Activated naive CD4-positive, alpha-beta T cell treated with anti-CD3 and anti-CD28 coated beads, Interleukin-2, amount 50 U/mL, for 24 hours (primary cell): ENCODE results near the gene SCIN.
A peak's percentile ranks its signal among the peaks of the same experiment; 100 is the strongest.
"Not testable (repeated sequence)": the region's sequence is repeated elsewhere in the genome, so short reads cannot be mapped to it uniquely, and the experiment has no call there.

Experiments
- H3K27ac Mint-ChIP-seq: one replicate; pipeline ENCODE4 v1.8.0; 2021; ENCODE audit warnings: mild to moderate bottlenecking, mixed read lengths
- H3K27me3 Mint-ChIP-seq: one replicate; pipeline ENCODE4 v1.8.0; 2021; ENCODE audit warnings: mixed read lengths
- H3K36me3 Mint-ChIP-seq: one replicate; pipeline ENCODE4 v1.8.0; 2021; ENCODE audit warnings: mixed read lengths
- H3K4me1 Mint-ChIP-seq: one replicate; pipeline ENCODE4 v1.8.0; 2021; ENCODE audit warnings: mixed read lengths
- H3K4me3 Mint-ChIP-seq: one replicate; pipeline ENCODE4 v1.8.0; 2021; ENCODE audit warnings: mild to moderate bottlenecking, mixed read lengths
- H3K9me3 Mint-ChIP-seq: one replicate; pipeline ENCODE4 v1.8.0; 2021; ENCODE audit warnings: mixed read lengths

Gene SCIN

DNA sequence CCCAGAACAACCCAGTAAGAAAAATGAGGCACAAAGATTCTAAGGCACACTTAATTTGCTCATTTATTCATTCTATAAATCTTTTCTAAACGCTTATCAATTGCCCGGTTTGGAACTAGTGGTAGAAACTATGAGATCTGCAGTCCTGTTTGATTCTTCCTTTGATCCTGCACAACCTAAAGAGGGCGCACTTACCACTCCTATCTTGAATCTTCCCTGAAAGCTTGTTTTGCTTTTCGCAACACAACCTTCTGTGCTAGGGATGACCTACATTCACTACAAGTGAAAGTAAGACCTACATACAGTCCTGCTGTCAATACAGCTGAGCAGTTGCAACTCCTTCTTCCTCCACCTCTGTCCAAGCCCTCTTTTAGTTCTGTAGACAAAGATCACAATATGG lies 104.3 kb downstream of the SCIN start:
- H3K4me1 Mint-ChIP-seq = peaks cover 14% of the 10 kb centered on the region
- H3K4me3 Mint-ChIP-seq = no peak overlapping the region
- H3K36me3 Mint-ChIP-seq = no peaks in the 10 kb centered on the region
- H3K27me3 Mint-ChIP-seq = peaks cover 4% of the 10 kb centered on the region
- no peaks in the 10 kb centered on the region for H3K9me3 Mint-ChIP-seq
- H3K27ac Mint-ChIP-seq = no peak overlapping the region

DNA sequence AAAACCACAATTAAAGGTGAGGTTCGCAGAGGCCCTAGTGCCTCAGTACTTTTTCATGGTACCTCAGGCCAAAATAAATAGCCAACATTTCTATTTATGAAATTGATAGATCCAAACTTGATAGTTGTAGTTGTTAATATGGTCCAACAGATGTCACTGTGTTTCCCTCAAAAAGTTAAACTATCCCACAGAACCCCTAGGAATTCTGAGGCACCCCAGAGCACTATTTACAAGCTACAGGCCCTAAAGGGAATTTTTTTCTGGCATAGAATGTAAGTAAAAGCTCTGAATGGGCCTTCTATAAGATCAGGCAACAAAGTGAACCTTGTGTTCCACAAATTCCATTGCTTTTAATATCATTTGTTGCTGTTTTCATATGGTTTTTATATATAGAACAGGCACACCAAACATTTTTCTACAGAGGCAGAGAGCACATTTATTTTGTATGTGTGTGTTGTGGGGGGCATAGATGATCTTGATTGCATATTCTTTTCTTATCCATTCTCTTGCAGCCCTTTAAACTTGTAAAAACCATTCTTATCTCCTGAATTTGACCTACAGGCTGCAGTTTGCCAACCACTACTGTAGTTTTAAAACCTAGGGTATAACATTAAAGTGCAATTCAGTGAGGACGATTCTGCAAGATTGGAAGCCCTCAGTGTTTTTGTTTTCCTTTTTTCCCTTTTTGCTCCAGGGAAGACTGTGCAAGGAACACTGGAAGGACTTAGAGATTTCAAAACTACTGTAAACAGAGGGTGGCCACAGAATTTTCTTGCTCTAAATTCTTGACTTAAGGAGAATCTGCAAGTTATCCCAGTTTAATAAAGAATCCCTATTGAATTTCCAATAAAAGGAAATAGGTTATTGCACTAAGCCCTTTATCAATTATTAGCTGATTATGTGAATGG lies 113.4 kb downstream of the SCIN start:
- Mint-ChIP-seq H3K4me3 (no peak overlapping the region), H3K27ac (peak overlapping the region; percentile 26)

DNA sequence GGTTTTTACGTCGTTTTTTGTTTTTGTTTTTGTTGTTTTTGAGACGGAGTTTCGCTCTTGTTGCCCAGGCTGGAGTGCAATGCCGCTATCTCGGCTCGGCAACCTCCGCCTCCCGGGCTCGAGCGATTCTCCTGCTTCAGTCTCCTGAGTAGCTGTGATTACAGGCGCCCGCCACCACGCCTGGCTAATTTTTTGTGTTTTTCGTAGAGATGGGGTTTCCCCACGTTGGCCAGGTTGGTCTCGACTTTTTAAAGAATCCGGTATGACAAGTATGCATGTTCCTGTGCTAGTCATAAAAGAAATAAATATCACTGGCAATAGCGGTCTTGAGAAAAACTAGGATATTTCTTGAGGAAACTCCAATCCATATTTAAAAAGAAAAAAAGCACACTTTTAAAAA lies 114.2 kb downstream of the SCIN start:
- Mint-ChIP-seq H3K9me3 (no peaks in the 10 kb centered on the region), H3K27me3 (no peaks in the 10 kb centered on the region), H3K4me3 (no peak overlapping the region), H3K4me1 (peaks cover 32% of the 10 kb centered on the region), H3K27ac (no peak overlapping the region), H3K36me3 (peaks cover 2% of the 10 kb centered on the region)

More for the DNA sequence above, 113.4 kb downstream of the SCIN start:
- Mint-ChIP-seq H3K4me1 (peaks cover 24% of the 10 kb centered on the region), H3K36me3 (peaks cover 2% of the 10 kb centered on the region), H3K27me3 (no peaks in the 10 kb centered on the region), H3K9me3 (no peaks in the 10 kb centered on the region)

DNA sequence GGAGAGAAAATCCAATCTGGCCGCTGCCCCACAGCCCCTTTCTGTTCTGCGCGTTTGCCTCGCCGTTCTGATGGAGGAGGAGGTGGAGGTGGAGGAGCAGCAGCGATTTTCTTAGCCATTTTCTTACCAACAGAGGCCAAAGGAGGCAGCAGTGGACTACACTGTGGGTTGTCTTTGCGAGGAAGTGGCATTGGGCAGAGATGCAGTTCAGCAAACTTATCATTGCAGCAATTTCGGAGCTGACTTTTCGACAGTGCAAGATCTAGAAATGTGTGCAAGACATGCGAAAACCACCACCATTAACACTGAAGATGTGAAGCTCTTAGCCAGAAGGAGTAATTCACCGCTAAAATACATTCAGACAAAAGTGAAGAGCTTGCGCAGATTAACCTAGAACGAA lies 115.0 kb downstream of the SCIN start:
- H3K4me1 Mint-ChIP-seq = peaks cover 33% of the 10 kb centered on the region
- peak overlapping the region; percentile 79 for H3K4me3 Mint-ChIP-seq
- H3K27ac Mint-ChIP-seq = peak overlapping the region; percentile 85
- no peaks in the 10 kb centered on the region for H3K9me3 Mint-ChIP-seq
- no peaks in the 10 kb centered on the region for H3K27me3 Mint-ChIP-seq
- peaks cover 2% of the 10 kb centered on the region for H3K36me3 Mint-ChIP-seq

DNA sequence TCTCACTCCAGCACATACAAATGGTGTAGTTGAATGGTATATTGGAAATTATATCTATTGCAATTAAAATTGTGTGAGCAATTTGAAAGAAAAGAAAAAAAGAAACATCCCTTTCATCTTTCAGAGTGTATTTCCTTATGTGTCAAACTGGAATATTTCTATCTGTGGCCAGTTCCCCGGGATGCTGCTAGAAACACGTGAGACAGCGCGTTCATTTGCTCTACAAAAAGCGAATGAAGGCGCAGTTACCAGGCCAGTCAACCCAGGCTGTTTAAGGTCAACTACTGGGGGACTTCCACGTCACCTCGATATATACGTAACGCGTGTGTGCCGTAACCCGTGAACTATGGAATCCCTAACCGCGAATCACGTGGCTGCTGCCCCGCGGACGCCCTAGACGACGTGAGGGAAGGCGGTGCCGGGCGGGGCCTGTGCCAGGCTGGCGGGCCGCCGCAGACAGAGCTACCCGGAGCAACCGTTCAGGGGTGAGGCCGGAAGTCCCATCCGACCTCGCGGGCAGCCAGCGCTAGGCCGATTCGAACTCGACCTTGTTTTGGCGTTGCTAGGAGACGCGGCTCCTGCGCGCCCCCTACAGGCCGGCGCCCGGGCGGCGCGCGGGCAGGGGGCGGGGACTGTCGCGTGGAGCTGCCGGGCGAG lies 115.8 kb downstream of the SCIN start:
- H3K9me3 Mint-ChIP-seq = no peaks in the 10 kb centered on the region
- H3K4me1 Mint-ChIP-seq = peaks cover 37% of the 10 kb centered on the region
- H3K4me3 Mint-ChIP-seq = peak overlapping the region; percentile 93
- peaks cover 2% of the 10 kb centered on the region for H3K36me3 Mint-ChIP-seq
- H3K27ac Mint-ChIP-seq = peak overlapping the region; percentile 95
- no peaks in the 10 kb centered on the region for H3K27me3 Mint-ChIP-seq

DNA sequence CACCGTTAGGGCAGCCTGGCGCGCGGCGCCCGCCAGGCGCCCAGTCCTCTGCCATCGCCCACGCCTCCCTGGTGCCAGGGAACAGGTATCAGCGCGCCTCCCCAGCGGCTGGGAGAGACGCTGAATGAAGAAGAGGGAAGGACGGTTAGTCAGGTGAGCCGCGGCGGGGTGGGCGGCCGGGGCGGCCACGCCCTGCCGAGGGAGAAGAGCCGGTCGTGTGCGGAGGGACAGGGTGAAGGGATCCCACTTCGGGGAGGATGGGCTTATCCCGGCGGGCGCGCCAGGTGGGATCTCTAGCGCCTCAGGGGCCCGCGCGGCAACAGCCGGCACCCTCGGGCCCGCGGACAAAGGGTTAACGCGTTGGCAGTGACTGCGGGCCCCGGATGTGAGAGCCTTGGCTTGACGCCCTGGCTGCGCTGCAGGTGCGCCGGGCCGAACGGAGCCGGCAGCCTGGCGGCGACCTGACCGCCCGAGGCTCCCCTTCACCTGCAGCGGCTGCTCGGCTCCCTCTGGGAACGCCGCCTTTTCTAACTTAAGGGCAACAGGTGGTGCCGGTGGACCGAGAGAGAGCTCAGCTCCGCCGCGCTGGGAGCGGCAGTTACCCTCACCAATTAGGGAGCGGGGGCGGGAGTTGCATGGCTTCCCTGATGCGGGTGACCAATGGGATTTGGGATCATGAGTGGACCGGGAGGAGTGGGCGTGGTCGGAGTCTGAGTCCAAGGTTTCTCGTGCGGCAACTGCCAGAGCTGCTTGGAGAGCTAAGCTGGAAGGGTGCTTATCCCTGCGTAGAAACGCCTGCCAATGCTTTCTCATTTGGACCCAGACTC lies 116.6 kb downstream of the SCIN start, which contains the start of gene ARL4A:
TSS of gene ARL4A (plus strand) at position 743 of the 827 bp plus-strand sequence. CDS start 622 bp downstream, outside the sequence.
- Mint-ChIP-seq H3K27me3 (no peaks in the 10 kb centered on the region), H3K9me3 (no peaks in the 10 kb centered on the region), H3K36me3 (peaks cover 2% of the 10 kb centered on the region), H3K4me3 (peak within 1 kb of the TSS; percentile 93), H3K4me1 (peaks cover 37% of the 10 kb centered on the region), H3K27ac (peak within 1 kb of the TSS; percentile 95)

DNA sequence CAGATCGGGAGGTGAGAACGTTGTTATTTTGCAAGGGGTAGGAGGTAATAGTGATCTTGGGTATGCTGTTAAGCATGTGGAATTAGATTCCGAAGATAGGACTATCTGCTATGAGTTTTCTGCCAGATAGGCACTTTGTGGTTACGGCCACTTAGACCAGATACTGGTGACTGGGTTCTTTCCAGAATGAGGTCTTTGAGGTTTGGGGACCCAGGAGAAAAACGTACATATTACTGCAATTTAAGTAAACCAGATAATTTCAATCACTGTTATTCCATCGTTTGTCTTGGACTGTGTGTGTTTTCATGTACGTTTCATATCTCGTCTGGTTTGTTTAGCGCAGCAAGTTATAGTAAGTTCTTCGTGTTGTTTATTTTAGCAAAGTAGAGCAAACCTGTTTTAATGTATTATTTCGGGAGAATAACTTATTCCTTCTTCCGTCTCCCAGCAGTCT lies 117.2 kb downstream of the SCIN start:
- Mint-ChIP-seq H3K36me3 (peaks cover 2% of the 10 kb centered on the region), H3K9me3 (no peaks in the 10 kb centered on the region), H3K4me3 (peak overlapping the region; percentile 93), H3K27me3 (no peaks in the 10 kb centered on the region), H3K27ac (no peak overlapping the region), H3K4me1 (peaks cover 38% of the 10 kb centered on the region)

DNA sequence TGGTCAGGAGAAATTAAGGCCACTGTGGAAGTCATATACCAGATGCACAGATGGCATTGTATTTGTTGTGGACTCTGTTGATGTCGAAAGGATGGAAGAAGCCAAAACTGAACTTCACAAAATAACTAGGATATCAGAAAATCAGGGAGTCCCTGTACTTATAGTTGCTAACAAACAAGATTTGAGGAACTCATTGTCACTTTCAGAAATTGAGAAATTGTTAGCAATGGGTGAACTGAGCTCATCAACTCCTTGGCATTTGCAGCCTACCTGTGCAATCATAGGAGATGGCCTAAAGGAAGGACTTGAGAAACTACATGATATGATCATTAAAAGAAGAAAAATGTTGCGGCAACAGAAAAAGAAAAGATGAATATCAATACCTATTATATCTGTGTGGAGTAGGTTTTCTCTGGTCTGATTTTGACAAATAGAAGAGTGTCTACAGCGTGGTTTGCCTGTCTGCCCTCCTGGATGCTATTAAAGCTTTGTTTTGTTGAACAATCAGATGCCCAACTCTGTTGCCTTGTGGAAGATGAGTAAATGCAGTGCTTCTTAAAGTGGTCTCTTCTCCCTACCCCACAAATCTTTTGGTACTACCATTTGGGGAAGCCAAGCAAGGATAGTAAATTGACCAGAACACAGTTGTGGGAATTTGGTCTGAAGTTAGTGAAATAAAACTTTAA lies 118.1 kb downstream of the SCIN start:
- Mint-ChIP-seq H3K4me3 (peak overlapping the region; percentile 93), H3K4me1 (peaks cover 42% of the 10 kb centered on the region)
- not testable (repeated sequence) for H3K27ac Mint-ChIP-seq, H3K36me3 Mint-ChIP-seq, H3K9me3 Mint-ChIP-seq, H3K27me3 Mint-ChIP-seq

DNA sequence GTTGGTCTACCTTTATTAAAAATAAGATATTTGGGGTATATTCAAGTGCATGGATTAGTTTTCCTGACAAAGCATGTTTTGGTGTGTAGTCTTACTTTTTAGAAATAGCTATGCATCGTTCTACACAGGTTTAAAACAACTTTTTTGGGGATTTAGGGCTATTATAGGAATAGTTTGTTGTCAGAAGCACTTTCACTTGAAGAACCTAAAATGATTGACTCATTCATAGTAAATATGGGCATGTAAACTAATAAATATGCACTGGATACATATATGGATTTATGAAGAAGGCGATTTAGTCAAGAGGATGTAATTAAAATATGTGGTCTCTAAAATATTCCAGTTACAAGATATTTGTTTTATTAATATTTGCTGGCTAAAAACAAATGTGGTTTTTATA lies 118.9 kb downstream of the SCIN start:
- H3K27ac Mint-ChIP-seq = no peak overlapping the region
- H3K27me3 Mint-ChIP-seq = no peaks in the 10 kb centered on the region
- H3K36me3 Mint-ChIP-seq = peaks cover 2% of the 10 kb centered on the region
- H3K9me3 Mint-ChIP-seq = no peaks in the 10 kb centered on the region
- H3K4me3 Mint-ChIP-seq = no peak overlapping the region
- H3K4me1 Mint-ChIP-seq = peaks cover 42% of the 10 kb centered on the region

DNA sequence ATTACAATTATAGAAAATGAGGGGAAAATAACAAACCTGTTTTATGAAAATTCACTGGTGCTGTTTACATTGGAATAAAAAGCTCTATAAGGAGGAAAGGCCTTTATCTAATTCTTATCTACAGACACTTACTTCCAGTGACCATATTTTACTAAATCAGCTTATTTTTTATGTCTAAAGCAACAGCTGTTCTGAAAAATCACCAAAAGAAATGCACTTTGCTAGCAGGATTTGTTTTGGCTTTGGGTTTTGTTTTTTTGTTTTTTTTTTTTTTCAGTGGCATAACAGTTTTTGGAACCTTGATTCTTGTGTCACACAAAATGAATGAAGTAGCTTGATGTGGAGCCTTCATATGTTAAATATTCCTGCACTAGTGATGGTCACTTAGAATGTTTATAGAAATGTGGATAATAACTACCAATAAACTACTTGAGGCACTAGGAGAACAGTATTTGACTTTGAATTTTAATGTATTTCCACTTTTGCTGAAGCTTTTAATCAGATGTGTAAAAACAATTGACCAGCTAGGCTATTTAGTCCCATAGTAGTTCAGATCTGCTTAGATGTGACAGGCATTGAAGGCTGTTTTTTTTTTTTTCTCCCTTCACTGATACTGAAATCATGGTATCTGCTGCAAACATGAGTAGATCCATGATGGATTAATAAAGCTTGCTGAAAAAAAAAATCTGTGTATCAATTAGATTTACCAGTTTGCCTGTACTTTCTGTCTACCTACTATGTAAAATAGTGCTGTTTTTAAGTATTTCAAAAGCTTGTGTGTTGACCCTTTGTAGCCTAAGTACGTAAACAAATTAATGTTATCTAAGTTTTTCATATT lies 119.7 kb downstream of the SCIN start:
- H3K27ac Mint-ChIP-seq = no peak overlapping the region
- peaks cover 44% of the 10 kb centered on the region for H3K4me1 Mint-ChIP-seq
- H3K4me3 Mint-ChIP-seq = no peak overlapping the region
- H3K9me3 Mint-ChIP-seq = no peaks in the 10 kb centered on the region
- no peaks in the 10 kb centered on the region for H3K27me3 Mint-ChIP-seq
- peaks cover 2% of the 10 kb centered on the region for H3K36me3 Mint-ChIP-seq

DNA sequence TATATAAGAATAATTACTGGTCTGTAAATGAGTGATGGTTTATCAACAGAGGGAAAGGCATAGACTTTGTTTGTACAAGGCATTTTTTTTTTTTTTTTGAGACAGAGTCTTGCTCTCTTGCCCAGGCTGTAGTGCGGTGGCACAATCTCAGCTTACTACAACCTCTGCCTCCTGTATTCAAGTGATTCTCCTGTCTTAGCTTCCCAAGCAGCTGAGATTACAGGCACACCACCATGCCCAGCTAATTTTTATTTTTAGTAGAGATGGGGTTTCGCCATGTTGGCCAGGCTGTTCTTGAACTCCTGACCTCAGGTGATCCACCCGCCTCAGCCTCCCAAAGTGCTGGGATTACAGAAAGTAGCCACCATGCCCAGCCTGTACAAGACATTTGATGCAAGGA lies 120.9 kb downstream of the SCIN start:
- H3K4me3 Mint-ChIP-seq, H3K36me3 Mint-ChIP-seq, H3K27ac Mint-ChIP-seq, H3K27me3 Mint-ChIP-seq, H3K9me3 Mint-ChIP-seq: not testable (repeated sequence)
- peaks cover 43% of the 10 kb centered on the region for H3K4me1 Mint-ChIP-seq

DNA sequence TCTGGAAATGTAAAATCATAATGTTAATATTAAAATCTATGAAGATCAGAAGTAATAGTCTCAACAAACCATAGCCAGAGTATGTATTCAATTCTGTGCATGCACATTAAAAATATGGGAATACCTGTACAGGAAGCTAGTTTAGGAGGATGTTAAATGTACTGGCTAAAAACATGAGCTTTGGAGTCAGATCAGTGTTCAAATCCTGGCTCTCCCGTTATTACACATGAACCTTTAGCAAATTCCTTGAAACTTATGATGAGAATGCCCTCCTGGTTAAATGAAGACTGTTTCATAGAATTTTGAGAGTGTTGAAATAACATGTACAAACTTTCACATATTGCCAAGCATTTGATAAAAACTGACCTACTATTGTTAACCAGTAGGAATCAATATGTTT lies 121.5 kb downstream of the SCIN start:
- Mint-ChIP-seq H3K27ac (no peak overlapping the region), H3K36me3 (peaks cover 2% of the 10 kb centered on the region), H3K9me3 (no peaks in the 10 kb centered on the region), H3K4me3 (no peak overlapping the region), H3K27me3 (no peaks in the 10 kb centered on the region), H3K4me1 (peaks cover 43% of the 10 kb centered on the region)

DNA sequence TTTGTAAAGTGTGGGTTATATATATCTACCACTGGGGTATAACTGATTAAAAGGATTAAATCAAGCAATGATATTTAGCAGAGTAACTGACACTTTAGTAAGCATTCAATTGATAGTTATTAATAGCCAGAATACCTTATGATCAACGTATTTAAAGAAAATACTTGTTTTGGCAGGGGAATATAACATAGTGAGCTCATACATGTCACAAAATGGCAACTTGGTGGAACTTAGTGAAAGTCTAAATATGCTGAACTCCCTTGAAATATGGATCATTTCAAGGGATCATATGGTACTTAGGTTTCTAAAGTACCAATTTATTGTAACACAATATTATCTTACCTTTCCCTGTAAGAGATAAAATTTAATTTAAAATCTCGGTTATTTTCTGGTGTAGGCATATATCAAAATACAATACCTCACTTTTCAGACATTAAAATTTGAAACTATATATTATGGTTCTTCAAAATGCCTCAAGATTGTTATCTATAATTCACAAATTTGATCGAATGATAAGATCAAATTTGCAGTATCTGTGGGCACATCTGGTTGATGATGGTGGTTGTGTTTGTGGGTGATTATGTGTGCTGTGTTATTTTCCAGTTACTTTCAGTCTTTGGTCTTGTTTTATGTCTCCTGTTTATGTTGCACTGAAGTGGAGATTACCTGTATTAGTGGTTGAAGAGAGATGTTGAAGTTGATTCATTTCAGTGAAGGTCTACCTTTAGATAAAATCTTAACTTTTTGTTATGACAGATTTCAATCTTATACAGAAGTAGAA lies 122.1 kb downstream of the SCIN start:
- Mint-ChIP-seq H3K27ac (no peak overlapping the region), H3K4me3 (no peak overlapping the region), H3K4me1 (peaks cover 39% of the 10 kb centered on the region), H3K9me3 (no peaks in the 10 kb centered on the region), H3K36me3 (peaks cover 2% of the 10 kb centered on the region), H3K27me3 (no peaks in the 10 kb centered on the region)

DNA sequence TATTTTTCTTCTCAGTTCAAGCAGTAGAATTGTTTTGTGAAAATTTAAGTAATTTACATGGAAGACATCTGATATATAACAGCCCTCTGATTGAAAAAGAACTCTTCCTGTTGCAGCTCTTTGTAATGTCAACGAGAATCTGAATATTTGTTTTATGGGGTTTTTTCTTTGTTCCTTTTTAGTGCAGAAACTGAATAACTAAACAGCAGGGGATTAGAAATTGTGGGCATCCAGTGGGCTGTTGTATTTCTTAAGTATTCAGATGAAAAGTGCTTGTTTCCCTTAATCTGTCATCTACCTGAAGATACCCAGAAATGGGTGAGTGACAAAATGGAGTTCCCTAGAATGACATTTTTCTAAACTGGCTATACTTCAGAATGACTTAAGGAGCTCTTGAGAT lies 124.3 kb downstream of the SCIN start:
- no peaks in the 10 kb centered on the region for H3K36me3 Mint-ChIP-seq
- no peak overlapping the region for H3K27ac Mint-ChIP-seq
- no peaks in the 10 kb centered on the region for H3K27me3 Mint-ChIP-seq
- H3K9me3 Mint-ChIP-seq = no peaks in the 10 kb centered on the region
- peaks cover 19% of the 10 kb centered on the region for H3K4me1 Mint-ChIP-seq
- no peak overlapping the region for H3K4me3 Mint-ChIP-seq
